ENCODE results near the gene TNRC18.

DNA sequence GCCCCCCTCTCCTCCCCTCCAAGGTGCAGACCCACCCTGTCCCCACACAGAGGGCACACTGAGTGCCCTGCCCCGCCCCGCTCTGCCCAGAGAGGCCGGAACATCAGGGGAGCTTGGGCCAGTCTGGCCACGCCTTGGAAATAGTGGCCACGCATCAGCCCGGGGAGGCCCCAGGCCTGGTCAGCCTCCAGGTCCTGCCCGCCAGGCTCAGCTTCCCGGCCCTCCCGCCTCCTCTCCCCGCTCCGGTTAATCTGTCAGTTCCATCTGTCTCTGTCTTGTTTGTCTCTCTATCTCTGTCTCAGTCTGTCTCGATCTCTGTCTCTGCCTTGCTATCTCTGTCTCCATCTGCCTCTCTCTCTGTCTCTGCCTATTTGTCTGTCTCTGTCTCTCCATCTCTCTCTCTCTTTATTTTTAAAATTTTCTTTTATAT, 28.9 kb upstream of the TNRC18 start:
- no peak for TF ChIP-seq POLR2AphosphoS5 (IDR thresholded peaks at IDR 0.05; ENCODE audit: borderline replicate concordance, low read depth, low read length)
- TF ChIP-seq EZH2 (IDR thresholded peaks at IDR 0.05) = no peak
- TF ChIP-seq FOXP2 (optimal IDR thresholded peaks at IDR 0.05; ENCODE audit: control extremely low read depth, extremely low read length, insufficient read depth) = no peak

Data from SK-N-MC (cell line).